Measurements from ENCODE around the gene UNKL.

Gene UNKL

DNA sequence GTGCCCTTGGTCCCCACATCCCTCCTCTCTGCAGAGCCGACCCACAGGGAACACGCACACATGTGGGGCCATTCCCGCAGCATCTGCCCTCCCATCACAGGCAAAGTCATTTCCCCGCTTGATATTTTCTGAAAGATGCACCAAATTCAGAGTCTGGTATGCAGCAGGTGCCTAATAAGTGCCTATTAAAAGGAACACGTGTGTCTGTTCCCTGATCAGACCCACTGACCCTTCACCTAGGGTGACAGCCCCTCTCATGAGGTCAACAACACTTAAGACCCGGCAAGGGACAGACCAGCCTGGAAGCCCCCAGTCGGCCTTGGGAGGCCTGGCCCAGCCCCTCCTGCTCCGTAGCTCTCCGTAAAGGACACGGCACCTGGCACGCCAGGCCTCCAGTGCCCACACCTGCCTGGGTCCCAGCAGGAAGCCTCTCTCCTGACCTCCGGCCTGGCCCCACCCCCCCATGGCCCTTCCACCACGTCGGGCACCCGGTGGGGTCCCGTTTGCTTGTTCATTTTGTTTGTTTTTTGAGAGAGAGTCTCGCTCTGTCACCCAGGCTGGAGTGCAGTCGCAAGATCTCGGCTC, 20.0 kb downstream of the UNKL start:
- no peak for DNase-seq
- no peak overlapping the region for H3K4me3 ChIP-seq
- H3K27ac ChIP-seq, result no peak overlapping the region
- intact Hi-C loops (cut with DNase I; ENCODE audit: low total_unique reads), result no loop called here
- TF ChIP-seq CTCF (IDR thresholded peaks at IDR 0.05), result no peak
- no peaks in the 10 kb centered on the region for H3K4me1 ChIP-seq
- peaks cover 60 to 96% (median 79%) of the 10 kb centered on the region in 3 donors for H3K36me3 ChIP-seq
- H3K9me3 ChIP-seq, result no peaks in the 10 kb centered on the region
- no peaks in the 10 kb centered on the region for H3K27me3 ChIP-seq

- TF ChIP-seq CTCF (IDR thresholded peaks at IDR 0.05), result no peak
- intact Hi-C loops (cut with DNase I; ENCODE audit: low total_unique reads), result no loop called here
- Histone ChIP-seq H3K4me3 (no peak overlapping the region), H3K36me3 (peaks cover 58 to 96% (median 79%) of the 10 kb centered on the region in 3 donors), H3K27me3 (no peaks in the 10 kb centered on the region), H3K4me1 (no peaks in the 10 kb centered on the region), H3K9me3 (no peaks in the 10 kb centered on the region), H3K27ac (no peak overlapping the region)
- no peak for DNase-seq
Observed at GRCh38 chr16:1393613-1394176, 20.8 kb downstream of the UNKL start.

DNA sequence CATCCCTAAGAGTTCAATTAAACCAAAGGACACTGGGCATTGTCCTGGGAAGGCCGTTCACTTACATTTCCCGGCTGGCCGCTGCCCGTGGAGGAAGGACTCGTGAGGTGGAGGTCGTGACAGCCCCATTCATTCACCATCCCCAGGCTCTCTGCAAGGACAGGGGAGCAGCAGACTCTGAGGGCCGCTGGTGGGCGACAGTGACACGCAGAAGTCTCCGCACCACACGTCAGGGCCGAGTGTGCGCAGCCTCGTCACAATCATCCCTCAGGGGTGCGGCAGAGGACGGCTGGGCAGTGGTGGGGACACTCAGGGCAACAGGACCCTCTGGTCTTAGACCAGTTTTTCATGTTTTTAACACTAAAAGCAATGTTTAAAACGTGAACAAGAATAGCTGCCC, 21.7 kb downstream of the UNKL start:
- Histone ChIP-seq H3K27ac (no peak overlapping the region), H3K9me3 (no peaks in the 10 kb centered on the region), H3K4me1 (no peaks in the 10 kb centered on the region), H3K4me3 (no peak overlapping the region), H3K36me3 (peaks cover 56 to 96% (median 80%) of the 10 kb centered on the region in 3 donors), H3K27me3 (no peaks in the 10 kb centered on the region)
- intact Hi-C loops (cut with DNase I; ENCODE audit: low total_unique reads), result no loop called here
- DNase-seq, result no peak
- TF ChIP-seq CTCF (IDR thresholded peaks at IDR 0.05), result no peak

DNA sequence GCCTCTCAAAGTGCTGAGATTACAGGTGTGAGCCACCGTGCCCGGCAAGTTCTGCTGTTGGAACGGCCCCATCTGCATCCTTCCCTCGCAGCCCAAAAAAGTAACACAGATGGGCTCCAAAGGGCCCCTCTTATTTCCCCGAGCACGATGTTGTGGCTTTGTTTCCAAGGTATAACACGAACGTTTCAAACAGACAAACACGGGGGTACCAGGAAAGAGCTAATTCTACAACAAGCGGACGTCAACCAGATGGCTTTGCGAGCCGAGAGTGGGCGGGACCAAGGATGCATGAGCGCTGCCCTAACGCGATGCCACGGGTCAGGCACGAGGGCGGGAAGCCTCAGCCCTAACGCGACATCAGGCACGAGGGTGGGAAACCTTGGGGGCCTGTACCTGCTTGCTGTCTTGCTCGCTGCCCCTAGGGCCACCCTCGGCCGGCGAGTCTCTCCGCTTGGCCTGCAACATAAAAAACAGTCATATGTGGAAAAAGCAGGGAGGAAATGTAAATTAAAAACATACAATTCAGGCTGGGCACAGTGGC, 24.2 kb downstream of the UNKL start:
- TF ChIP-seq CTCF (IDR thresholded peaks at IDR 0.05), result no peak
- intact Hi-C loops (cut with DNase I; ENCODE audit: low total_unique reads), result no loop called here
- H3K36me3 ChIP-seq, result peaks cover 52 to 98% (median 71%) of the 10 kb centered on the region in 3 donors
- no peak overlapping the region for H3K27ac ChIP-seq
- H3K27me3 ChIP-seq, result no peaks in the 10 kb centered on the region
- H3K4me3 ChIP-seq, result no peak overlapping the region
- H3K4me1 ChIP-seq, result no peaks in the 10 kb centered on the region
- DNase-seq, result no peak
- no peaks in the 10 kb centered on the region for H3K9me3 ChIP-seq

GRCh38 chr16:1389762-1390161, 24.7 kb downstream of the UNKL start:
- Histone ChIP-seq H3K9me3 (no peaks in the 10 kb centered on the region), H3K27me3 (no peaks in the 10 kb centered on the region), H3K36me3 (peaks cover 54 to 99% (median 77%) of the 10 kb centered on the region in 3 donors), H3K27ac (no peak overlapping the region), H3K4me3 (no peak overlapping the region), H3K4me1 (no peaks in the 10 kb centered on the region)
- intact Hi-C loops (cut with DNase I; ENCODE audit: low total_unique reads), result no loop called here
- TF ChIP-seq CTCF (IDR thresholded peaks at IDR 0.05), result no peak
- DNase-seq, result no peak
